ENCODE results near the gene LTBP2. TPM values are rescaled to one million over a fixed set of nuclear protein-coding genes. Genes with fewer than 3 reads are reported as not detected.
"Not testable (repeated sequence)": the region's sequence is repeated elsewhere in the genome, so short reads cannot be mapped to it uniquely, and the experiment has no call there.

LTBP2 gene
- total RNA-seq, 2 experiments from 2014 or later: 0.10 to 0.31 TPM

DNA sequence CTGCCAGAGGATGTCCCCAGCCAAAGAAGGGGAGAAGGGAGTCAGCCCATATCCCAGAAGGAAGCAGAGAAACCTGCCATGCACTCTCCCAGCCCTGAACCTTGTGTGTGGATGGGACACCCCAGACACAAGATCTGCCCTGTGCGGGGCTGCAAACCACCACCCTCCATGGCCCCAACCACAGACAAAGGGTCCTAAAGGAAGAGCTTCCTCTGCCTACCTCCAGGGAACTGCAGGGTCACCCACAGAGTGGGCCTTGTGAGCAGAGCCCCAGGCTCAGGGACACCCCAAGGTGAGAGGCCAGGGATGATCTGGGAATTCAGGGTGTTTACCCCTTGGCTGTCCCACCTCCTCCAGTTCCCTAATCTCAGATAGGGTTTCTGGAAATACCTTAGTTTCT, 62.0 kb downstream of the LTBP2 start:
- no peaks in the 10 kb centered on the region for H3K4me1 Mint-ChIP-seq (ENCODE audit: low read depth)
- no peak overlapping the region for H3K27ac Mint-ChIP-seq
- no peak for DNase-seq
- H3K36me3 Mint-ChIP-seq: no peaks in the 10 kb centered on the region
- intact Hi-C loops (cut with micrococcal nuclease): no loop called here
- H3K4me3 Mint-ChIP-seq: no peak overlapping the region
- ChIA-PET CTCF (no interaction called here), POLR2A (no interaction called here)
- no peaks in the 10 kb centered on the region for H3K9me3 Mint-ChIP-seq
- H3K27me3 Mint-ChIP-seq: no peaks in the 10 kb centered on the region

DNA sequence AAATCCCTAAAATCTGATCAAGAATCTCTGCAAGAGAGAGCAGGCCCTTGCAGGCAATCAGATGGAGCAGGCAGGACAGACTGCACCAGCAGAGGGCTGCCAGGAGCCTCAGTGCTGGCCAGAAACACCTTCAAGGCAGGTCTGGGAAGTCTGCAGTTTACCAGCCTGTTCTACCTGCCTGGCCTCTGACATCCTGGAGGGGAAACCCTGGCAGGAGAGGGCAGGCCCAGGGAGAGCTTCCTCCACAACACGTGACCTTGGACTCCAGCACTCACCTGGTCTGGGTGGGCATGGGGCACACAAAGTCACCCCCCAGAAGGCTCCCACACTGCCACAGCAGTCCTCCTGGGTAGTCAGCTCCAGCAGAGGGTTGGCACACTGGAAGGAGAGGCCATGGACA, 62.4 kb downstream of the LTBP2 start:
- intact Hi-C loops (cut with micrococcal nuclease): no loop called here
- Mint-ChIP-seq H3K9me3 (no peaks in the 10 kb centered on the region), H3K27ac (no peak overlapping the region), H3K4me1 (ENCODE audit: low read depth) (no peaks in the 10 kb centered on the region), H3K36me3 (no peaks in the 10 kb centered on the region), H3K4me3 (no peak overlapping the region), H3K27me3 (no peaks in the 10 kb centered on the region)
- CTCF ChIA-PET: no interaction called here
- no peak for DNase-seq
- POLR2A ChIA-PET: no interaction called here

DNA sequence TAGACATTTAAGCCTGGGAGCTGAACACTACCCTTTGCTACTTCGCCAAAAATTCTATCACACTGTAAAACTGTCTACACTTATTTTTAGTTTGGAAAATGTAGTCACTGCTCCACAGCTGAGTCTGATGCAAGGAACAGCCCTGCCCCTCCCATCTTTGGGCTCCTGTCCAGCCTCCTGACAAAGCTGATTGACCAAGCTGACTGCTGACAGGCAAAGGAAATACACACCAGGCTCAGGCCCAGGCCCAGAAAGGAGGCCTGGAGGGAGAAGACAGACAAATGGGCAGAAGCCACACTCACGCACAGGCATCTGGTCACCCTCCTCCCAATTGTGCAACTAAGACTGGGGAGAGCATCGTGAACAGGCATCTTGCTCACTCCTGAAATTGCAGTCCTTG, 63.2 kb downstream of the LTBP2 start:
- H3K4me1 Mint-ChIP-seq (ENCODE audit: low read depth): no peaks in the 10 kb centered on the region
- no peaks in the 10 kb centered on the region for H3K27me3 Mint-ChIP-seq
- POLR2A ChIA-PET: no interaction called here
- H3K36me3 Mint-ChIP-seq: no peaks in the 10 kb centered on the region
- no peak overlapping the region for H3K4me3 Mint-ChIP-seq
- intact Hi-C loops (cut with micrococcal nuclease): no loop called here
- CTCF ChIA-PET: no interaction called here
- no peak overlapping the region for H3K27ac Mint-ChIP-seq
- H3K9me3 Mint-ChIP-seq: no peaks in the 10 kb centered on the region
- DNase-seq: no peak

DNA sequence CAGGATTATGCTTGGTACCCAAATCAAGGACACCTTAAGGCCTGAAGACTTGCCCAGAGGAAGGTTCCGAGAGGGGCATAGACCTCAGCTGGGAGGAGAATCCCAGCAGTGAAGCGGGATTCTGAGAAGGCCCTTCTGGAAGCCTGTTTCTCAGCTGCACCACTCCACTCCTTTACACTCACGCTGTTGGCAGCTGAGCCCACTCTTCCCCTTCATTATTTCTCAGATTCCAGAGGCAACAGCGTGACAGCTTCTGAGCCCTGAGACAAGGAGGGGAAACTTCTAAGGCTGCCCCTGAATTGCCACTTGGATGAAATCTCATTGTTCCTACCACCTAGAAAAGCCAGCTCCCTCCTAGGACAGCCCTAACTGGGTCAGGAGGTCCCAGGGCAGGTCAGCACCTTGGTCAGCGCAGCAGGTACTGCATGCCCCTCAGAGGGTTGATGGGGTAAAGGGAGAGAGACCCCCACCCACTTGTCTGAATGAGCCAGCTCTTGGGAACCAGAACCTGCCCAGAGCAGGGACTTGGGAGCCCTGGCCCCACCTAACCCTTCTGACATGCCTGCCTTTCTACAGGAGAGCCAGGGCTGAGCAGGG, 64.6 kb downstream of the LTBP2 start:
- CTCF ChIA-PET: no interaction called here
- Mint-ChIP-seq H3K27ac (no peak overlapping the region), H3K4me1 (ENCODE audit: low read depth) (no peaks in the 10 kb centered on the region), H3K9me3 (no peaks in the 10 kb centered on the region), H3K27me3 (no peaks in the 10 kb centered on the region), H3K4me3 (no peak overlapping the region), H3K36me3 (no peaks in the 10 kb centered on the region)
- POLR2A ChIA-PET: no interaction called here
- intact Hi-C loops (cut with micrococcal nuclease): no loop called here
- DNase-seq: no peak

DNA sequence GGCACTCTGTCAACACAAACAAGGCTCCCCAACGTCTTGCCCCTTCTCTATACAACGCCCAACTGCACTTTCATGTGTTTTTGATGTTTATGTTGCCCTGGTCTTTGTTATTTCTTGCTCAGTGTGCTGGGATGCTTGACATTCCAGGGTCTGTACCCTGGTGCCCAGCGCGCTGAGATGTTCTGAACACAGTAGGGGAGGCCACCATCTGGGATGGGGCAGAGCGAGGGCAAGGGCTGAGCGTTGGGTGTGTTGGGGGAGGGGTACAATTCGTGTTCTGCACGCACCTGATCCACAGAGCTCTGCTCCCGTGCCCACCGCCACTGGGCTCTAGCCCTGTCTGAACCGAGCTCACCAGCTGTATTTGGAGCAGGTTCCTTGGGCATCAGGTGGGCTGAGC, 65.6 kb downstream of the LTBP2 start:
- Mint-ChIP-seq H3K27me3 (no peaks in the 10 kb centered on the region), H3K36me3 (no peaks in the 10 kb centered on the region), H3K27ac (no peak overlapping the region), H3K9me3 (no peaks in the 10 kb centered on the region), H3K4me1 (ENCODE audit: low read depth) (no peaks in the 10 kb centered on the region), H3K4me3 (no peak overlapping the region)
- CTCF ChIA-PET: no interaction called here
- no peak for DNase-seq
- POLR2A ChIA-PET: no interaction called here
- intact Hi-C loops (cut with micrococcal nuclease): no loop called here

DNA sequence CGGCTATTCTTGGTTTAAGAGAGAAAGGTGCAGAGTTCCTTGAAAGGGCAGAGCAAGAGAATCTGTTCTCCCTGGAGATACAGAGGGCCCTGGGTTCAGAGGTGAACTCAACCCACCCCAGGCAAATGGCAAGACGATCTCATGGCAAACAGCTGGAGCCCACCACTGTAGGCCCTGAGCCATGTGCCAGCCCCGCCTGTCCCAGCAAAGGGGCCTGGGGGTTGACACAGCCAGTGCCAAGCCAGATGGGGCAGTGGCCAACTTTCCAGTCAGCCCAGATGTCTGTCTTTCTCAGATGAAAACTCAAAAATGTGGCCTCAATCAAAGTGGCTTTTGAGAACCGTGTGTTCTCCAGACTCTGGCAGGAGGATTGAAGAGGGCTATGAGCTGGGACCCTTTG, 66.7 kb downstream of the LTBP2 start:
- Mint-ChIP-seq H3K9me3 (no peaks in the 10 kb centered on the region), H3K4me1 (ENCODE audit: low read depth) (no peaks in the 10 kb centered on the region), H3K36me3 (no peaks in the 10 kb centered on the region), H3K27me3 (no peaks in the 10 kb centered on the region), H3K27ac (no peak overlapping the region), H3K4me3 (no peak overlapping the region)
- ChIA-PET CTCF (no interaction called here), POLR2A (no interaction called here)
- intact Hi-C loops (cut with micrococcal nuclease): no loop called here
- DNase-seq: no peak

DNA sequence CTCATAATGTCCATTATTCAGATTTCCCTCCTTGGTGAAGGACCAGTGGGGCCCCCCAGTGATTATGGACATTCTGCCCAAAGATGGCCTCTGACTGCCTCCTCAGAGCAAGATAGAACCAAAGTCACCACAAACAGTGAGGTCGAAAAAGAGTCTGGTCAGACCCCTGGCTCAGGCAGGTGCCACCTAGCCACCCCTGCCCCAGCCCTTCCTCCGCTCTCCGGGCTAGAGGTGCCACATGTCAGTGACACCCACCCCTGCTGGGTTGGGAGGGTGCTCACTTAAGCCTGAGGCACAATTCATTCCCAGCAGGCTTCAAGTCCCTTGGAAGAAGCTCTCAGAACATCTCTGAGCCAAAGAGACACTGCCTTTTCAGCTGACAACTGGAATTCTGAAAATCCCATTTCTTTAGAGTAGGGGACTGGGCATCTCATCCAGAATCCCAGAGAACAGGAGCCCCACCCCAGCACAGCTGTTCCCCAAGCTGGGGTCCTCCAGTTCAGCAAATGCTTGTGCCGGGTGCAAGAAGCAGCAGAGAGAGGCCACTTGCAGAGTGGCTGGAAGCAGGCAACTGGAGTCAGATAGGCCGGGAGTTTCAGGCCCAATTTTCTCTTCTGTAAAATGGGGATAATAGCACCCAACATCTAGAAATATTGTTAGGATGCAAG, 68.1 kb downstream of the LTBP2 start:
- Mint-ChIP-seq H3K27ac (no peak overlapping the region), H3K4me3 (no peak overlapping the region), H3K9me3 (no peaks in the 10 kb centered on the region), H3K27me3 (no peaks in the 10 kb centered on the region), H3K4me1 (ENCODE audit: low read depth) (no peaks in the 10 kb centered on the region), H3K36me3 (no peaks in the 10 kb centered on the region)
- intact Hi-C loops (cut with micrococcal nuclease): no loop called here
- ChIA-PET CTCF (interaction anchor here (0.5 kb wide), 1 partner anchor 124 kb away, joined by 4 read pairs; no protein-coding TSS in a partner anchor), POLR2A (no interaction called here)
- DNase-seq: no peak

DNA sequence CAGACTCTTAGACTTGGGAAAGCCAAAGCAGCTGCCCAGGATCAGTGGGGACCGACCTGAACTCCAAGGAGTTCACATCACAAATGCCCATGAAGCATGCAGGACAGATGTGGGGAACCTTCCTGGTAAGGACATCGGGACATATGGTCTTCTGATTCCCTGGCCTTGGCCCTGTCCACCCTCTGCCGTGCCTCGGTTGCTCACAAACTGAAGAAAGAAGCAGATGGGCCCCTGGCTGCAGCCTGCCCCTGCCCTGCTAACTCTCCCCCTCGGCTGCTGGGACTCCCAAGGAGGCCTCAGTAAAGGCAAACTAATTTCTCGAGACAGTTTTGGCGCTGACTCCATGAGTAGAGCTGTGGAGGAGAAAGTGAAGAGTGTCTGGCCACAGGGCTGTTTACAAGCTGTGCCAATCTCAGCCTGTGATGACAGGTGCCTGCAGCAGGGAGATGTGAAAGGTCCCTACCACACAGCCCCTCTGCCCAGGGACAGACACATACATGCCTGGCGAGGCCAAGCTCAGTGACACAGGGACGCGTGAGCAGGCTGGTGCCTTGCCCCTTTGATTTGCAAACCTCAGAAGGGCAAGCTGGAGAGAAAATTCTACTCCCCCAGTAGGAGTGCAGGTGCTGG, 69.9 kb downstream of the LTBP2 start:
- Mint-ChIP-seq H3K36me3 (no peaks in the 10 kb centered on the region), H3K4me1 (ENCODE audit: low read depth) (no peaks in the 10 kb centered on the region), H3K27ac (no peak overlapping the region), H3K27me3 (no peaks in the 10 kb centered on the region), H3K4me3 (no peak overlapping the region), H3K9me3 (no peaks in the 10 kb centered on the region)
- no peak for DNase-seq
- intact Hi-C loops (cut with micrococcal nuclease): no loop called here
- POLR2A ChIA-PET: no interaction called here
- CTCF ChIA-PET: interaction anchor here (0.5 to 1.1 kb wide), 2 partner anchors 85 to 401 kb away, joined by 3 read pairs; no protein-coding TSS in a partner anchor

DNA sequence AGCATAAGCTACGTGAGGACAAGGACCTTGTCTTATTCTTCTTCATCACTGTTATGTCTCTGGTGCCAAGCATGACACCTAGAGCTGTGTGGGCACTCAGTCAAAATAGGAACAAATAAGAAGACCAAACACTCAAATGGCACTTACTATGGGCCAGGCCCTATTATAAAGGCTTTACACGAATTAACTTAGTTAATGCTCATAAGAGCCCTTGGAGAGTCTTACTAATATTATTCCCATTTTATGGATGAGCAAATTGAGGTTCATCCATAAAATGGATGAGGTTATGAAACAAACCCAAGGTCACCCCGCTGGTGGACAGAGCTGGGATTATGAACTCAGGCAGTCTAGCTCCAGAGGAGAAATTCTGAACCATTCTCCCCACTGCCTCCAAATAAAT, 70.8 kb downstream of the LTBP2 start:
- intact Hi-C loops (cut with micrococcal nuclease): no loop called here
- no peaks in the 10 kb centered on the region for H3K4me1 Mint-ChIP-seq (ENCODE audit: low read depth)
- no peaks in the 10 kb centered on the region for H3K36me3 Mint-ChIP-seq
- ChIA-PET POLR2A (no interaction called here), CTCF (no interaction called here)
- H3K27ac Mint-ChIP-seq: no peak overlapping the region
- H3K4me3 Mint-ChIP-seq: no peak overlapping the region
- no peak for DNase-seq
- no peaks in the 10 kb centered on the region for H3K9me3 Mint-ChIP-seq
- no peaks in the 10 kb centered on the region for H3K27me3 Mint-ChIP-seq

DNA sequence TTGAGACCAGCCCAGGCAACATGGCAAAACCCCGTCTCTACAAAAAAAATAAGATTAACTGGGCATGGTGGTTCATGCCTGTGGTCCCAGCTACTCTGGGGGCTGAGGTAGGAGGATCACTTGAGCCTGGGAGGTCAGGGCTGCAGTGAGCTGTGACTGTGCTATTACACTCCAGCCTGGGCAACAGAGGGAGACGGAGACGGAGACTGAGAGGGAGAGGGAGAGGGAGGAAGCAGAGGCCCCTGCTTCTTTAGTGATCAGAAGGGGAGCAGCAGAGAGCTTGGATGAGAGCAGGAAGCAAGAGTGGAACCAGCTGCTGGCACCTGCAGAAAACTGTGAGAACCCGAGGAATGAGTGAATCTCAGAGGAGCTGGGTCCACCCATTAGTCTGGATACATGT, 72.5 kb downstream of the LTBP2 start:
- H3K4me1 Mint-ChIP-seq (ENCODE audit: low read depth): no peaks in the 10 kb centered on the region
- ChIA-PET CTCF (no interaction called here), POLR2A (no interaction called here)
- no peaks in the 10 kb centered on the region for H3K27me3 Mint-ChIP-seq
- H3K9me3 Mint-ChIP-seq: no peaks in the 10 kb centered on the region
- H3K4me3 Mint-ChIP-seq: no peak overlapping the region
- DNase-seq: no peak
- intact Hi-C loops (cut with micrococcal nuclease): no loop called here
- no peak overlapping the region for H3K27ac Mint-ChIP-seq
- H3K36me3 Mint-ChIP-seq: no peaks in the 10 kb centered on the region

DNA sequence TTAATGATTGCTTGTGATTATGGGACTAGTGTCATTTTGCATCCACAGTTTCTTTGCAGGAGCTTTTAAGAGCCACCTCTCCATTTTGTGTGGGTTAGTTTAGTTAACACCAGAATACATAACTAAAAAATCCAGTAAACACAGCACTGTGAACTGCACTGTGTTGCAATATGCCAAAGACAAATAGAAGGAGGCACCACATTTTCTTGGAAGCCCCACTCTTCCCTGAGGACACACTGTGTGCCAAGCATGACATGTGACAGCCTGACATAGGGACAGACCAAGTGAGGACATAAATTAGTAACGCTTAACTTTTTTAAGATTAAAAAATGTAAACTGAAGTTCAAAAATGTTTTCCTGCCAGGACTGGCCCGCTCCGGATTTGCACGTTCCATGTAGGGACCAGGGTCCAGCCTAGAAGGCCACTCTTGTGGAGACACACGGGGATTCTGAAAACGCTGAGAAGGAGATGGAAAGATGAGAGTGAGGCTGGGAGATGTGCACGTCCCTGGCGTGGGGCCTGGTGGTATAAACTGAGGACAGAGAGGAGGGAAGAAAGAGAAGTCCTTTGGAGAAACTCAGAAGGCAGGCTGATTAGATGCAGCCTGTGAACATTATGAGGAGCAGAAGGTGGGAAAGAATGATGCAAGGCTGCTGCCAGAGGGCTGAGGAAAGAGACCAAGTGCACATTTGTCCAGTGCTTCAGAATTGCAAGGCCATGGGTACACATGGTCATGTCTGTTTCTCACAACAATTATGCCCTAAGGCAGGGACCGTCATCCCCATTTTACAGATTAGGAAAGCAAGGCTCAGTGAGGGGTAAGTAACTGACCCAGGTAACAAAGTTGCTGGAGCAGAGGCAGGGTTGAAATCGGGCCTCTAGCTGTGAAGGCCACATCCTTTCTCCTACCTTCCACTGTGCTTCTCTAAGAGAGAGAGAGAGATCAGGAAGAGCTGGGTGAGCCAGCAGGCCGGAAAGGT, 73.3 kb downstream of the LTBP2 start:
- DNase-seq: no peak
- no peaks in the 10 kb centered on the region for H3K36me3 Mint-ChIP-seq
- no peaks in the 10 kb centered on the region for H3K4me1 Mint-ChIP-seq (ENCODE audit: low read depth)
- CTCF ChIA-PET: no interaction called here
- H3K27ac Mint-ChIP-seq: no peak overlapping the region
- no peak overlapping the region for H3K4me3 Mint-ChIP-seq
- POLR2A ChIA-PET: no interaction called here
- no peaks in the 10 kb centered on the region for H3K27me3 Mint-ChIP-seq
- no peaks in the 10 kb centered on the region for H3K9me3 Mint-ChIP-seq
- intact Hi-C loops (cut with micrococcal nuclease): no loop called here

DNA sequence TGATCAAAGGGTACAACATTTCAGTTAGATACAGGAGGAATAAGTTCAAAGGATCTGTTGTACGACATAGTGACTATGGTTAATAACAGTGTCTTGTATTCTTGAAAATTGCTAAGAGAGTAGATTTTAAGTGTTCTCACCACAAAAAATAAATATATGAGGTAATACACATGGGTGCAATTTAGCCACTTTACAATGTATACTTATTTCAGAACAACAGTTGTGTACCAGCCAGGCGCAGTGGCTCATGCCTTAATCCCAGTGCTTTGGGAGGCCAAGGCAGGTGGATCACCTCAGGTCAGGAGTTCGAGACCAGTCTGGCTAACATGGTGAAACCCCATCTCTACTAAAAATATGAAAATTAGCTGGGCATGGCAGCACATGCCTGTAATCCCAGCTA, 75.7 kb downstream of the LTBP2 start:
- CTCF ChIA-PET; H3K4me3 Mint-ChIP-seq; POLR2A ChIA-PET; H3K9me3 Mint-ChIP-seq; DNase-seq; H3K27ac Mint-ChIP-seq; H3K36me3 Mint-ChIP-seq; H3K27me3 Mint-ChIP-seq; intact Hi-C loops (cut with micrococcal nuclease); H3K4me1 Mint-ChIP-seq (ENCODE audit: low read depth): not testable (repeated sequence)
